Measurements from ENCODE around the gene MBLAC1.
"Not testable (repeated sequence)": the region's sequence is repeated elsewhere in the genome, so short reads cannot be mapped to it uniquely, and the experiment has no call there.

MBLAC1 gene

GRCh38 chr7:100124301-100125230 lies 2.2 kb upstream of the MBLAC1 start:
- DNase-seq (ENCODE audit: low spot score): no peak

- DNase-seq (ENCODE audit: low spot score): no peak
These were observed 382 bp upstream of the MBLAC1 start for GRCh38 chr7:100126239-100126930.

GRCh38 chr7:100127866-100128636 lies 1.3 kb downstream of the MBLAC1 start:
- DNase-seq (ENCODE audit: low spot score): no peak

- DNase-seq (ENCODE audit: low spot score): no peak
These were observed 1.8 kb downstream of the MBLAC1 start for GRCh38 chr7:100128637-100128963.

GRCh38 chr7:100130220-100130607 lies 3.4 kb downstream of the MBLAC1 start:
- DNase-seq (ENCODE audit: low spot score): not testable (repeated sequence)

- peak; percentile 81 for DNase-seq (ENCODE audit: low spot score)
These were observed 4.1 kb downstream of the MBLAC1 start for GRCh38 chr7:100130608-100131453.

- no peak for DNase-seq (ENCODE audit: low spot score)
These were observed 5.4 kb downstream of the MBLAC1 start for GRCh38 chr7:100132126-100132525.

- DNase-seq (ENCODE audit: low spot score): peak; percentile 73
These were observed 6.0 kb downstream of the MBLAC1 start for GRCh38 chr7:100132697-100133151.

GRCh38 chr7:100137851-100138760 lies 11.3 kb downstream of the MBLAC1 start:
- no peak for DNase-seq (ENCODE audit: low spot score)

GRCh38 chr7:100141555-100141949 lies 14.8 kb downstream of the MBLAC1 start:
- DNase-seq (ENCODE audit: low spot score): no peak

- no peak for DNase-seq (ENCODE audit: low spot score)
These were observed 15.7 kb downstream of the MBLAC1 start for GRCh38 chr7:100142461-100142860.

GRCh38 chr7:100146350-100146749 lies 19.6 kb downstream of the MBLAC1 start:
- not testable (repeated sequence) for DNase-seq (ENCODE audit: low spot score)

- no peak for DNase-seq (ENCODE audit: low spot score)
These were observed 20.5 kb downstream of the MBLAC1 start for GRCh38 chr7:100147278-100147677.

GRCh38 chr7:100148225-100148558 lies 21.4 kb downstream of the MBLAC1 start:
- no peak for DNase-seq (ENCODE audit: low spot score)

- peak; percentile 99 for DNase-seq (ENCODE audit: low spot score)
These were observed 22.0 kb downstream of the MBLAC1 start, which contains the start of gene LAMTOR4 for GRCh38 chr7:100148559-100149328. Gene LAMTOR4 (plus strand): TSS chr7:100148918. CDS start chr7:100148973, 55 bp downstream.

GRCh38 chr7:100152404-100152803 lies 25.6 kb downstream of the MBLAC1 start:
- no peak for DNase-seq (ENCODE audit: low spot score)

- DNase-seq (ENCODE audit: low spot score): no peak
These were observed 26.3 kb downstream of the MBLAC1 start for GRCh38 chr7:100152937-100153666.

- no peak for DNase-seq (ENCODE audit: low spot score)
These were observed 27.2 kb downstream of the MBLAC1 start for GRCh38 chr7:100153708-100154535.
